Suprapubic skin (tissue), 3 donors: ENCODE data around the gene LPCAT1.

Experiments
- POLR2A ChIP-seq, 2 donors: fragments of 450-650 bp; IDR thresholded peaks; one replicate each; pipeline ENCODE4 v1.6.1; 2017; ENCODE audit warnings: antibody characterized with exemption in 2 of 2, mild to moderate bottlenecking in 2 of 2, moderate library complexity in 2 of 2
- TF ChIP-seq, protein P1 (sequence below), 2 donors: fragments of 200-600 bp in 1 of 2; fragments of 450-650 bp in 1 of 2; sonication (generic) in 1 of 2; IDR thresholded peaks; one replicate each; pipeline ENCODE4 v1.5.1; 2016 to 2019; ENCODE audit warnings: antibody characterized with exemption in 2 of 2, mild to moderate bottlenecking in 1 of 2, moderate library complexity in 1 of 2

- TF ChIP-seq, protein P1, sequence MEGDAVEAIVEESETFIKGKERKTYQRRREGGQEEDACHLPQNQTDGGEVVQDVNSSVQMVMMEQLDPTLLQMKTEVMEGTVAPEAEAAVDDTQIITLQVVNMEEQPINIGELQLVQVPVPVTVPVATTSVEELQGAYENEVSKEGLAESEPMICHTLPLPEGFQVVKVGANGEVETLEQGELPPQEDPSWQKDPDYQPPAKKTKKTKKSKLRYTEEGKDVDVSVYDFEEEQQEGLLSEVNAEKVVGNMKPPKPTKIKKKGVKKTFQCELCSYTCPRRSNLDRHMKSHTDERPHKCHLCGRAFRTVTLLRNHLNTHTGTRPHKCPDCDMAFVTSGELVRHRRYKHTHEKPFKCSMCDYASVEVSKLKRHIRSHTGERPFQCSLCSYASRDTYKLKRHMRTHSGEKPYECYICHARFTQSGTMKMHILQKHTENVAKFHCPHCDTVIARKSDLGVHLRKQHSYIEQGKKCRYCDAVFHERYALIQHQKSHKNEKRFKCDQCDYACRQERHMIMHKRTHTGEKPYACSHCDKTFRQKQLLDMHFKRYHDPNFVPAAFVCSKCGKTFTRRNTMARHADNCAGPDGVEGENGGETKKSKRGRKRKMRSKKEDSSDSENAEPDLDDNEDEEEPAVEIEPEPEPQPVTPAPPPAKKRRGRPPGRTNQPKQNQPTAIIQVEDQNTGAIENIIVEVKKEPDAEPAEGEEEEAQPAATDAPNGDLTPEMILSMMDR (IDR thresholded peaks at IDR 0.05): no peak
- no peak for TF ChIP-seq POLR2A (IDR thresholded peaks at IDR 0.05)
These were observed 2.9 kb upstream of the LPCAT1 start for GRCh38 chr5:1526681-1527131.
